H9 (cell line): ENCODE data around the gene NRXN2. TPM values are rescaled to one million over a fixed set of nuclear protein-coding genes. Genes with fewer than 3 reads are reported as not detected.

Experiments used
- DNase-seq: peaks from one replicate; pipeline ENCODE4 v3.0.0-alpha.2; 2017
- H2AFZ ChIP-seq: one replicate; pipeline ENCODE4 v1.6.1; 2013; ENCODE audit warnings: mild to moderate bottlenecking, low read length, control low read depth, moderate library complexity
- H2AK5ac ChIP-seq: 2 replicates; pipeline ENCODE4 v1.6.1; 2013; ENCODE audit warnings: low read length, control low read depth, mixed read lengths; ENCODE audit not compliant: insufficient read length
- H2BK120ac ChIP-seq: one replicate; pipeline ENCODE4 v1.6.1; 2013; ENCODE audit warnings: low read depth, mild to moderate bottlenecking, low read length, control low read depth, inconsistent platforms; ENCODE audit not compliant: poor library complexity, severe bottlenecking
- H2BK12ac ChIP-seq: 2 replicates; pipeline ENCODE4 v1.6.1; 2013; ENCODE audit warnings: low read length, control low read depth, mixed read lengths, low read depth; ENCODE audit not compliant: insufficient read length
- H2BK15ac ChIP-seq: 2 replicates; pipeline ENCODE4 v1.6.1; 2013; ENCODE audit warnings: low read depth, low read length, control low read depth
- H2BK20ac ChIP-seq: one replicate; pipeline ENCODE4 v1.6.1; 2013; ENCODE audit warnings: low read depth, mild to moderate bottlenecking, low read length, control low read depth, inconsistent platforms; ENCODE audit not compliant: poor library complexity, severe bottlenecking
- H2BK5ac ChIP-seq: 2 replicates; pipeline ENCODE4 v1.6.1; 2013; ENCODE audit warnings: low read length, control low read depth, mixed read lengths; ENCODE audit not compliant: insufficient read length
- H3K14ac ChIP-seq: 2 replicates; pipeline ENCODE4 v1.6.1; 2013; ENCODE audit warnings: low read length, control low read depth; ENCODE audit not compliant: insufficient read depth
- H3K18ac ChIP-seq: 2 replicates; pipeline ENCODE4 v1.6.1; 2013; ENCODE audit warnings: low read depth, mild to moderate bottlenecking, mixed read lengths, low read length, control low read depth; ENCODE audit not compliant: insufficient read length
- H3K23ac ChIP-seq: 2 replicates; pipeline ENCODE4 v1.6.1; 2013; ENCODE audit warnings: low read length, control low read depth, mixed read lengths, low read depth; ENCODE audit not compliant: insufficient read length
- H3K23me2 ChIP-seq: 2 replicates; pipeline ENCODE4 v1.6.1; 2013; ENCODE audit warnings: low read depth, mild to moderate bottlenecking, mixed read lengths, low read length, control low read depth; ENCODE audit not compliant: insufficient read length, poor library complexity, severe bottlenecking
- H3K27ac ChIP-seq: 2 replicates; pipeline ENCODE4 v1.5.1; 2013; ENCODE audit warnings: low read length, control low read depth, mixed read lengths, low read depth; ENCODE audit not compliant: insufficient read length
- H3K27me3 ChIP-seq: 2 replicates; pipeline ENCODE4 v1.6.1; 2013; ENCODE audit warnings: low read length, control low read depth, inconsistent platforms; ENCODE audit not compliant: insufficient read depth
- H3K4ac ChIP-seq: 2 replicates; pipeline ENCODE4 v1.6.1; 2013; ENCODE audit warnings: low read depth, mild to moderate bottlenecking, control low read depth, inconsistent platforms, low read length, moderate library complexity
- H3K4me1 ChIP-seq: 2 replicates; pipeline ENCODE4 v1.6.1; 2013; ENCODE audit warnings: low read length, control low read depth, inconsistent platforms; ENCODE audit not compliant: insufficient read depth
- H3K4me2 ChIP-seq: 2 replicates; pipeline ENCODE4 v1.6.1; 2013; ENCODE audit warnings: low read length, control low read depth, mixed read lengths; ENCODE audit not compliant: insufficient read length, insufficient read depth
- H3K56ac ChIP-seq: 2 replicates; pipeline ENCODE4 v1.6.1; 2013; ENCODE audit warnings: low read depth, mild to moderate bottlenecking, mixed read lengths, low read length, control low read depth; ENCODE audit not compliant: insufficient read length
- H3K79me1 ChIP-seq: 2 replicates; pipeline ENCODE4 v1.6.1; 2013; ENCODE audit warnings: low read depth, mild to moderate bottlenecking, moderate library complexity, low read length, control low read depth, inconsistent platforms; ENCODE audit not compliant: insufficient read depth, poor library complexity, severe bottlenecking
- H3K79me2 ChIP-seq: 2 replicates; pipeline ENCODE4 v1.6.1; 2013; ENCODE audit warnings: low read length, control low read depth, inconsistent platforms; ENCODE audit not compliant: insufficient read depth
- H3K9ac ChIP-seq: 2 replicates; pipeline ENCODE4 v1.6.1; 2013; ENCODE audit warnings: low read length, control low read depth, mixed read lengths; ENCODE audit not compliant: insufficient read length; ENCODE audit errors: extremely low read depth
- H3K9me3 ChIP-seq: one replicate; pipeline ENCODE4 v1.6.1; 2013; ENCODE audit warnings: low read depth, low read length, inconsistent platforms; ENCODE audit not compliant: control insufficient read depth
- H3T11ph ChIP-seq: one replicate; pipeline ENCODE4 v1.6.1; 2013; ENCODE audit warnings: mild to moderate bottlenecking, low read length, control low read depth, inconsistent platforms
- H4K20me1 ChIP-seq: one replicate; pipeline ENCODE4 v1.6.1; 2013; ENCODE audit not compliant: control insufficient read depth, insufficient read length, insufficient read depth
- H4K5ac ChIP-seq: 2 replicates; pipeline ENCODE4 v1.6.1; 2013; ENCODE audit warnings: low read depth, mild to moderate bottlenecking, mixed read lengths, low read length, control low read depth; ENCODE audit not compliant: insufficient read length
- H4K8ac ChIP-seq: replicated peaks from 2 replicates; pipeline ENCODE4 v1.6.1; 2013; ENCODE audit warnings: low read length, control low read depth, mixed read lengths, low read depth; ENCODE audit not compliant: insufficient read length
- H4K91ac ChIP-seq: 2 replicates; pipeline ENCODE4 v1.6.1; 2013; ENCODE audit warnings: low read depth, mild to moderate bottlenecking, moderate library complexity, mixed read lengths, low read length, control low read depth; ENCODE audit not compliant: insufficient read length
- H3K27ac Mint-ChIP-seq, 3 experiments: 2 replicates in 2 of 3; 3 replicates in 1 of 3; pipeline ENCODE4 v1.8.0; 2020 to 2021; ENCODE audit warnings: mixed read lengths in 3 of 3, mild to moderate bottlenecking in 1 of 3, moderate library complexity in 1 of 3
- H3K27me3 Mint-ChIP-seq: 2 replicates; pipeline ENCODE4 v1.8.0; 2021; ENCODE audit warnings: low read depth, mild to moderate bottlenecking, moderate library complexity, mixed read lengths
- H3K36me3 Mint-ChIP-seq, 3 experiments: 2 replicates in 2 of 3; 3 replicates in 1 of 3; pipeline ENCODE4 v1.8.0; 2020 to 2021; ENCODE audit warnings: low read depth in 3 of 3, mixed read lengths in 3 of 3; ENCODE audit not compliant: insufficient read depth in 1 of 3
- H3K4me1 Mint-ChIP-seq, 2 experiments: 2 replicates each; pipeline ENCODE4 v1.8.0; 2020; ENCODE audit warnings: mixed read lengths in 2 of 2
- H3K4me3 Mint-ChIP-seq, 2 experiments: 2 replicates in 1 of 2; 3 replicates in 1 of 2; pipeline ENCODE4 v1.8.0; 2020 to 2021; ENCODE audit warnings: mild to moderate bottlenecking in 2 of 2, mixed read lengths in 2 of 2, moderate library complexity in 1 of 2
- H3K9me3 Mint-ChIP-seq, 2 experiments: 2 replicates in 1 of 2; 3 replicates in 1 of 2; pipeline ENCODE4 v1.8.0; 2020; ENCODE audit warnings: mild to moderate bottlenecking in 2 of 2, mixed read lengths in 2 of 2, moderate library complexity in 1 of 2
- CTCF ChIP-seq: fragments of 200-600 bp; sonication (generic); conservative IDR thresholded peaks from 3 replicates; pipeline ENCODE4 v1.8.0; 2021; ENCODE audit warnings: antibody characterized with exemption, mild to moderate bottlenecking
- WGBS: extraction: QIAGEN DNeasy Blood & Tissue Kit; methylation state at CpG from one replicate; pipeline ENCODE4 v1.1.7; 2013; ENCODE audit warnings: missing lambda C conversion rate, low lambda C conversion rate, mixed read lengths; ENCODE audit not compliant: insufficient read length; ENCODE audit errors: extremely low coverage; 5-methylcytosine and 5-hydroxymethylcytosine counted together
- total RNA-seq: library from RNA; stranded (reverse); gene quantifications from 2 replicates; pipeline ENCODE4 v1.2.1, GENCODE V29; 2021

The NRXN2 gene
- total RNA-seq, 1 experiment from 2014 or later = 3.9 TPM

GRCh38 chr11:64652586-64653387 is 70.2 kb downstream of the NRXN2 start:
- no CpG with 5 or more reads among the region's 13 CpGs for WGBS
- H3K79me1 ChIP-seq = no peaks in the 10 kb centered on the region
- H3K79me2 ChIP-seq = no peaks in the 10 kb centered on the region
- H3K23ac ChIP-seq = no peak overlapping the region
- H3K4me1 ChIP-seq = no peaks in the 10 kb centered on the region
- no peak overlapping the region for H2AFZ ChIP-seq
- H3K56ac ChIP-seq = no peak overlapping the region
- no peak overlapping the region for H3K27ac ChIP-seq
- no peak overlapping the region for H4K91ac ChIP-seq
- H3K4ac ChIP-seq = no peak overlapping the region
- H3K14ac ChIP-seq = no peak overlapping the region
- DNase-seq = peak; percentile 92
- H4K5ac ChIP-seq = no peak overlapping the region
- no peak overlapping the region for H2BK20ac ChIP-seq
- no peak overlapping the region for H2BK120ac ChIP-seq
- no peak overlapping the region for H4K8ac ChIP-seq
- Mint-ChIP-seq H3K36me3 (no peaks in the 10 kb centered on the region; a peak in 1 of 7 replicates), H3K4me1 (peaks cover 8 to 38% of the 10 kb centered on the region in 2 experiments), H3K4me3 (peak overlapping the region in 1 of 2 experiments; percentile 50; a peak in 2 of 5 replicates), H3K27ac (peak overlapping the region in 1 of 3 experiments; percentile 70; a peak in 2 of 7 replicates), H3K9me3 (no peaks in the 10 kb centered on the region), H3K27me3 (peaks cover 29% of the 10 kb centered on the region)
- no peaks in the 10 kb centered on the region for H3K9me3 ChIP-seq
- H4K20me1 ChIP-seq = no peaks in the 10 kb centered on the region
- peaks cover 3% of the 10 kb centered on the region for H3K23me2 ChIP-seq
- H3T11ph ChIP-seq = no peak overlapping the region
- H2BK12ac ChIP-seq = no peak overlapping the region
- peak; percentile 86 for TF ChIP-seq CTCF
- no peak overlapping the region for H2BK15ac ChIP-seq
- no peak overlapping the region for H3K18ac ChIP-seq
- H2BK5ac ChIP-seq = no peak overlapping the region
- H3K4me2 ChIP-seq = peak overlapping the region; percentile 30
- H2AK5ac ChIP-seq = no peak overlapping the region
- H3K27me3 ChIP-seq = no peaks in the 10 kb centered on the region; the same call in 1 of the 2 replicates
- no peak overlapping the region for H3K9ac ChIP-seq
